K562 (cell line): ENCODE results near the gene FOSL1. TPM values are rescaled to one million over a fixed set of nuclear protein-coding genes. Genes with fewer than 3 reads are reported as not detected.
A peak's percentile ranks its signal among the peaks of the same experiment; 100 is the strongest.

Experiments used
- CBX3 ChIP-seq, 2 experiments: IDR thresholded peaks; 1 replicate in 1 of 2; 2 replicates in 1 of 2; pipeline ENCODE4 v1.6.1; 2012; ENCODE audit warnings: inconsistent platforms in 2 of 2, low read length in 2 of 2, borderline replicate concordance in 1 of 2, control low read depth in 1 of 2
- CREM ChIP-seq: IDR thresholded peaks from 2 replicates; pipeline ENCODE4 v1.6.1; 2014; ENCODE audit warnings: antibody characterized with exemption, low read depth
- DNMT1 ChIP-seq: fragments of 450-650 bp; IDR thresholded peaks from 2 replicates; pipeline ENCODE4 v1.6.1; 2016; ENCODE audit warnings: antibody characterized with exemption, mild to moderate bottlenecking
- ETV6 ChIP-seq, 3 experiments: fragments of 150-350 bp in 1 of 3; sonication (generic) in 1 of 3; formaldehyde crosslinking in 1 of 3; IDR thresholded peaks; 2 replicates each; pipeline versions ENCODE4 v1.6.1 to v1.8.0; 2014 to 2022; ENCODE audit warnings: borderline replicate concordance in 2 of 3, low read depth in 2 of 3, antibody characterized with exemption in 1 of 3, low read length in 1 of 3, mild to moderate bottlenecking in 1 of 3, missing genetic modification reagents in 1 of 3
- FOXO4 ChIP-seq: fragments of 450-650 bp; formaldehyde crosslinking; IDR thresholded peaks from 2 replicates; pipeline ENCODE4 v1.4.0; 2020; ENCODE audit warnings: mild to moderate bottlenecking, moderate library complexity
- PHF8 ChIP-seq: fragments of 200-600 bp; sonication (generic); IDR thresholded peaks from 2 replicates; pipeline ENCODE4 v1.6.1; 2012; ENCODE audit warnings: mixed run types, mild to moderate bottlenecking, inconsistent platforms, low read length, moderate library complexity, borderline replicate concordance
- RFX1 ChIP-seq: fragments of 450-650 bp; IDR thresholded peaks from 2 replicates; pipeline ENCODE4 v1.6.1; 2016; ENCODE audit warnings: mild to moderate bottlenecking, moderate library complexity
- SOX6 ChIP-seq: fragments of 450-650 bp; IDR thresholded peaks from 2 replicates; pipeline ENCODE4 v1.6.1; 2014; ENCODE audit warnings: mild to moderate bottlenecking
- SRSF1 ChIP-seq: fragments of 200-400 bp; formaldehyde crosslinking; IDR thresholded peaks from 2 replicates; pipeline ENCODE4 v1.6.1; 2017; ENCODE audit warnings: mild to moderate bottlenecking, low read depth, low read length, moderate library complexity
- SRSF3 ChIP-seq: fragments of 200-400 bp; formaldehyde crosslinking; IDR thresholded peaks from 2 replicates; pipeline ENCODE4 v1.6.1; 2016; ENCODE audit warnings: mild to moderate bottlenecking, low read length, moderate library complexity; ENCODE audit not compliant: insufficient read depth
- TSC22D4 ChIP-seq: fragments of 450-650 bp; IDR thresholded peaks from 2 replicates; pipeline ENCODE4 v1.6.1; 2016; ENCODE audit warnings: missing genetic modification characterization, missing biosample characterization, control low read depth
- ZNF143 ChIP-seq: sonication (generic); formaldehyde crosslinking; IDR thresholded peaks from 2 replicates; pipeline ENCODE4 v1.9.0; 2022; ENCODE audit warnings: mild to moderate bottlenecking, missing genetic modification reagents
- polyA plus RNA-seq, 8 experiments: library from polyadenylated mRNA; depleted of rRNA in 4 of 8; stranded (reverse) in 5 of 8; unstranded in 3 of 8; fragments of >200 nt; fragmentation: Nextera tagmentation in 2 of 8; fragmentation: Illumina TruSeq in 1 of 8; extraction: Ambion mirVana in 2 of 8; extraction: Trizol in 1 of 8; gene quantifications; 2 replicates each; pipeline versions ENCODE4 v1.2.1 to v1.2.3, GENCODE V29; 2011 to 2014; ENCODE audit warnings: inconsistent platforms in 1 of 8, missing spikeins in 1 of 8
- total RNA-seq, 7 experiments: library from RNA; depleted of rRNA in 6 of 7; stranded (reverse); fragments of >200 nt in 6 of 7; fragmentation: Illumina TruSeq in 2 of 7; extraction: Trizol in 2 of 7; gene quantifications; 2 replicates each; pipeline versions ENCODE4 v1.2.1 to v1.2.3, GENCODE V29; 2011 to 2021; ENCODE audit warnings: low replicate concordance in 1 of 7
- TF ChIP-seq, protein P1 (sequence below): fragments of 450-650 bp; IDR thresholded peaks from 2 replicates; pipeline ENCODE4 v1.6.1; 2018; ENCODE audit warnings: mild to moderate bottlenecking, low read depth; ENCODE audit not compliant: partially characterized antibody
- TF ChIP-seq, protein P2 (sequence below): fragments of 450-650 bp; IDR thresholded peaks from 2 replicates; pipeline ENCODE4 v1.6.1; 2016; ENCODE audit warnings: borderline replicate concordance
- TF ChIP-seq, protein P3 (sequence below): sonication (generic); formaldehyde crosslinking; IDR thresholded peaks from 2 replicates; pipeline ENCODE4 v1.8.0; 2022; ENCODE audit warnings: mild to moderate bottlenecking, missing genetic modification reagents
- TF ChIP-seq, protein P4 (sequence below): fragments of 250-450 bp; sonication (Bioruptor Pico); IDR thresholded peaks from 2 replicates; pipeline ENCODE4 v1.4.0; 2020

Gene FOSL1
- total and polyA plus RNA-seq, 9 of the 15 experiments (the other 6 are each of a cell fraction or from before 2014, with no cell fraction given) = 3.5 to 39.6 (median 10.0) TPM

GRCh38 chr11:65857500-65857852 is 42.7 kb downstream of the FOSL1 start (continued):
- TF ChIP-seq SRSF1 = peak; percentile 96
- TF ChIP-seq, protein P1, sequence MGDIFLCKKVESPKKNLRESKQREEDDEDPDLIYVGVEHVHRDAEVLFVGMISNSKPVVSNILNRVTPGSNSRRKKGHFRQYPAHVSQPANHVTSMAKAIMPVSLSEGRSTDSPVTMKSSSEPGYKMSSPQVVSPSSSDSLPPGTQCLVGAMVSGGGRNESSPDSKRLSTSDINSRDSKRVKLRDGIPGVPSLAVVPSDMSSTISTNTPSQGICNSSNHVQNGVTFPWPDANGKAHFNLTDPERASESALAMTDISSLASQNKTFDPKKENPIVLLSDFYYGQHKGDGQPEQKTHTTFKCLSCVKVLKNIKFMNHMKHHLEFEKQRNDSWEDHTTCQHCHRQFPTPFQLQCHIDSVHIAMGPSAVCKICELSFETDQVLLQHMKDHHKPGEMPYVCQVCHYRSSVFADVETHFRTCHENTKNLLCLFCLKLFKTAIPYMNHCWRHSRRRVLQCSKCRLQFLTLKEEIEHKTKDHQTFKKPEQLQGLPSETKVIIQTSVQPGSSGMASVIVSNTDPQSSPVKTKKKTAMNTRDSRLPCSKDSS = no peak
- no peak for TF ChIP-seq DNMT1
- TF ChIP-seq FOXO4 (CRISPR knock-in tag) = no peak
- TF ChIP-seq, protein P2, sequence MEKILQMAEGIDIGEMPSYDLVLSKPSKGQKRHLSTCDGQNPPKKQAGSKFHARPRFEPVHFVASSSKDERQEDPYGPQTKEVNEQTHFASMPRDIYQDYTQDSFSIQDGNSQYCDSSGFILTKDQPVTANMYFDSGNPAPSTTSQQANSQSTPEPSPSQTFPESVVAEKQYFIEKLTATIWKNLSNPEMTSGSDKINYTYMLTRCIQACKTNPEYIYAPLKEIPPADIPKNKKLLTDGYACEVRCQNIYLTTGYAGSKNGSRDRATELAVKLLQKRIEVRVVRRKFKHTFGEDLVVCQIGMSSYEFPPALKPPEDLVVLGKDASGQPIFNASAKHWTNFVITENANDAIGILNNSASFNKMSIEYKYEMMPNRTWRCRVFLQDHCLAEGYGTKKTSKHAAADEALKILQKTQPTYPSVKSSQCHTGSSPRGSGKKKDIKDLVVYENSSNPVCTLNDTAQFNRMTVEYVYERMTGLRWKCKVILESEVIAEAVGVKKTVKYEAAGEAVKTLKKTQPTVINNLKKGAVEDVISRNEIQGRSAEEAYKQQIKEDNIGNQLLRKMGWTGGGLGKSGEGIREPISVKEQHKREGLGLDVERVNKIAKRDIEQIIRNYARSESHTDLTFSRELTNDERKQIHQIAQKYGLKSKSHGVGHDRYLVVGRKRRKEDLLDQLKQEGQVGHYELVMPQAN = no peak
- no peak for TF ChIP-seq TSC22D4 (tag)
- TF ChIP-seq CREM = no peak
- no peak for TF ChIP-seq SRSF3
- TF ChIP-seq, protein P3, sequence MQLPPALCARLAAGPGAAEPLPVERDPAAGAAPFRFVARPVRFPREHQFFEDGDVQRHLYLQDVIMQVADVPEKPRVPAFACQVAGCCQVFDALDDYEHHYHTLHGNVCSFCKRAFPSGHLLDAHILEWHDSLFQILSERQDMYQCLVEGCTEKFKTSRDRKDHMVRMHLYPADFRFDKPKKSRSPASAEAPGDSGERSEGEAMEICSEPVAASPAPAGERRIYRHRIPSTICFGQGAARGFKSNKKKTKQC (CRISPR knock-in tag) = no peak; the same call in 1 of the 2 replicates
- TF ChIP-seq SOX6 = no peak
- no peak for TF ChIP-seq CBX3 (IDR thresholded peaks at IDR 0.05; ENCODE audit: borderline replicate concordance in 1 of 2, low read length in 2 of 2)
- TF ChIP-seq, protein P4, sequence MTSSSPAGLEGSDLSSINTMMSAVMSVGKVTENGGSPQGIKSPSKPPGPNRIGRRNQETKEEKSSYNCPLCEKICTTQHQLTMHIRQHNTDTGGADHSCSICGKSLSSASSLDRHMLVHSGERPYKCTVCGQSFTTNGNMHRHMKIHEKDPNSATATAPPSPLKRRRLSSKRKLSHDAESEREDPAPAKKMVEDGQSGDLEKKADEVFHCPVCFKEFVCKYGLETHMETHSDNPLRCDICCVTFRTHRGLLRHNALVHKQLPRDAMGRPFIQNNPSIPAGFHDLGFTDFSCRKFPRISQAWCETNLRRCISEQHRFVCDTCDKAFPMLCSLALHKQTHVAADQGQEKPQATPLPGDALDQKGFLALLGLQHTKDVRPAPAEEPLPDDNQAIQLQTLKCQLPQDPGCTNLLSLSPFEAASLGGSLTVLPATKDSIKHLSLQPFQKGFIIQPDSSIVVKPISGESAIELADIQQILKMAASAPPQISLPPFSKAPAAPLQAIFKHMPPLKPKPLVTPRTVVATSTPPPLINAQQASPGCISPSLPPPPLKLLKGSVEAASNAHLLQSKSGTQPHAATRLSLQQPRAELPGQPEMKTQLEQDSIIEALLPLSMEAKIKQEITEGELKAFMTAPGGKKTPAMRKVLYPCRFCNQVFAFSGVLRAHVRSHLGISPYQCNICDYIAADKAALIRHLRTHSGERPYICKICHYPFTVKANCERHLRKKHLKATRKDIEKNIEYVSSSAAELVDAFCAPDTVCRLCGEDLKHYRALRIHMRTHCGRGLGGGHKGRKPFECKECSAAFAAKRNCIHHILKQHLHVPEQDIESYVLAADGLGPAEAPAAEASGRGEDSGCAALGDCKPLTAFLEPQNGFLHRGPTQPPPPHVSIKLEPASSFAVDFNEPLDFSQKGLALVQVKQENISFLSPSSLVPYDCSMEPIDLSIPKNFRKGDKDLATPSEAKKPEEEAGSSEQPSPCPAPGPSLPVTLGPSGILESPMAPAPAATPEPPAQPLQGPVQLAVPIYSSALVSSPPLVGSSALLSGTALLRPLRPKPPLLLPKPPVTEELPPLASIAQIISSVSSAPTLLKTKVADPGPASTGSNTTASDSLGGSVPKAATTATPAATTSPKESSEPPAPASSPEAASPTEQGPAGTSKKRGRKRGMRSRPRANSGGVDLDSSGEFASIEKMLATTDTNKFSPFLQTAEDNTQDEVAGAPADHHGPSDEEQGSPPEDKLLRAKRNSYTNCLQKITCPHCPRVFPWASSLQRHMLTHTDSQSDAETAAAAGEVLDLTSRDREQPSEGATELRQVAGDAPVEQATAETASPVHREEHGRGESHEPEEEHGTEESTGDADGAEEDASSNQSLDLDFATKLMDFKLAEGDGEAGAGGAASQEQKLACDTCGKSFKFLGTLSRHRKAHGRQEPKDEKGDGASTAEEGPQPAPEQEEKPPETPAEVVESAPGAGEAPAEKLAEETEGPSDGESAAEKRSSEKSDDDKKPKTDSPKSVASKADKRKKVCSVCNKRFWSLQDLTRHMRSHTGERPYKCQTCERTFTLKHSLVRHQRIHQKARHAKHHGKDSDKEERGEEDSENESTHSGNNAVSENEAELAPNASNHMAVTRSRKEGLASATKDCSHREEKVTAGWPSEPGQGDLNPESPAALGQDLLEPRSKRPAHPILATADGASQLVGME (CRISPR knock-in tag) = no peak
- TF ChIP-seq PHF8 = peak; percentile 41; the same call in 1 of the 2 replicates
- TF ChIP-seq ZNF143 (CRISPR knock-in tag) = no peak
- TF ChIP-seq RFX1 = no peak
- no peak for TF ChIP-seq ETV6 (IDR thresholded peaks at IDR 0.05; ENCODE audit: borderline replicate concordance in 1 of 2, low read depth in 2 of 2, low read length in 1 of 2)
- TF ChIP-seq ETV6 (CRISPR knock-in tag; IDR thresholded peaks at IDR 0.05; ENCODE audit: borderline replicate concordance) = 0 out of 2 replicates have a peak, but pooled peaks have one; percentile 6
